Measurements from ENCODE around the gene CSNK2A3. TPM values are rescaled to one million over a fixed set of nuclear protein-coding genes. Genes with fewer than 3 reads are reported as not detected.

CSNK2A3 gene
- total and polyA plus RNA-seq, 10 of the 15 experiments (the other 5 are each of a cell fraction or from before 2014, with no cell fraction given) = 0.68 to 6.2 (median 1.4) TPM

GRCh38 chr11:11348303-11348702 is 4.7 kb downstream of the CSNK2A3 start:
- no peak for FAIRE-seq
- Histone ChIP-seq H3K27me3 (replicated peaks in 1 of 2; ENCODE audit: control insufficient read depth in 2 of 2, insufficient read depth in 2 of 2, low read length in 1 of 2) (no peaks in the 10 kb centered on the region), H3K9ac (ENCODE audit: control insufficient read depth, insufficient read depth, low read length) (no peak overlapping the region), H2AFZ (ENCODE audit: control insufficient read depth, low read depth, low read length) (no peak overlapping the region), H3K27ac (ENCODE audit: control insufficient read depth, insufficient read depth) (no peak overlapping the region), H3K4me2 (ENCODE audit: control insufficient read depth, insufficient read depth) (no peak overlapping the region), H3K9me3 (replicated peaks; ENCODE audit: control insufficient read depth, insufficient read depth, low read length) (no peaks in the 10 kb centered on the region), H4K20me1 (ENCODE audit: control insufficient read depth, insufficient read depth) (no peaks in the 10 kb centered on the region), H3K79me2 (ENCODE audit: control insufficient read depth, insufficient read depth, low read length) (no peaks in the 10 kb centered on the region), H3K36me3 (ENCODE audit: control insufficient read depth in 2 of 2, insufficient read depth in 2 of 2, low read length in 1 of 2) (no peaks in the 10 kb centered on the region), H3K4me3 (no peak overlapping the region), H3K4me1 (ENCODE audit: control insufficient read depth, insufficient read depth, low read length) (no peaks in the 10 kb centered on the region)
- 73% methylated on average over 2 of the region's 5 CpGs for WGBS (ENCODE audit: insufficient coverage, insufficient replicate concordance, low lambda C conversion rate, missing lambda C conversion rate)
- in situ Hi-C loops (cut with MboI) (no loop called here), intact Hi-C loops (cut with micrococcal nuclease; ENCODE audit: unreplicated experiment) (no loop called here)
- POLR2A ChIA-PET = no interaction called here
- no peak for DNase-seq (ENCODE audit: low read depth, low spot score)
- no peak for ATAC-seq
- SMC1A ChIA-PET (ENCODE audit: uncharacterized antibody, unreplicated experiment) = no interaction called here
- RAD21 ChIA-PET (ENCODE audit: unreplicated experiment) = no interaction called here
- CTCF ChIA-PET = no interaction called here
- no TSS peak for BruUV-seq (replicated peaks)
- TF ChIP-seq HSF1 (IDR thresholded peaks at IDR 0.05; ENCODE audit: low read depth, low read length) (no peak), ETV6 (conservative IDR thresholded peaks at IDR 0.05 in 1 of 2, IDR thresholded peaks at IDR 0.05 in 1 of 2; ENCODE audit: borderline replicate concordance in 1 of 2, low read depth in 1 of 2) (no peak), E2F8 (IDR thresholded peaks at IDR 0.05; ENCODE audit: low read depth, partially characterized antibody) (no peak), POLR2A (IDR thresholded peaks at IDR 0.05; ENCODE audit: low read depth, low read length) (no peak), FOXM1 (IDR thresholded peaks at IDR 0.05; ENCODE audit: low read depth, low read length) (no peak), ZNF687 (IDR thresholded peaks at IDR 0.05) (no peak), CTCF (IDR thresholded peaks at IDR 0.05 in 2 of 3, conservative IDR thresholded peaks at IDR 0.05 in 1 of 3; ENCODE audit: control insufficient read depth in 2 of 3, extremely low read depth in 1 of 3, insufficient read depth in 1 of 3, low read depth in 3 of 3, low read length in 3 of 3) (no peak), ZBTB40 (IDR thresholded peaks at IDR 0.05; ENCODE audit: borderline replicate concordance) (no peak), CHD1 (IDR thresholded peaks at IDR 0.05; ENCODE audit: low read depth, low read length) (no peak)

Measured in GM12878 (cell line).